ENCODE results near the gene C2orf68.

C2orf68 gene

GRCh38 chr2:85589181-85589580 is 22.7 kb downstream of the C2orf68 start:
- Histone ChIP-seq H3K27ac (ENCODE audit: low read length) (no peak overlapping the region), H3K9me3 (replicated peaks; ENCODE audit: insufficient read depth, low read length) (no peaks in the 10 kb centered on the region), H3K36me3 (replicated peaks; ENCODE audit: insufficient read depth, low read length) (no peaks in the 10 kb centered on the region), H3K4me3 (ENCODE audit: low read length) (no peak overlapping the region), H3F3A (ENCODE audit: insufficient read depth, low read length) (no peaks in the 10 kb centered on the region), H2AFZ (ENCODE audit: low read length) (no peak overlapping the region), H3K9ac (ENCODE audit: low read length) (no peak overlapping the region), H3K4me1 (ENCODE audit: low read length) (no peaks in the 10 kb centered on the region), H3K4me2 (ENCODE audit: low read depth, low read length) (no peak overlapping the region), H4K20me1 (ENCODE audit: insufficient read depth, low read length) (no peaks in the 10 kb centered on the region), H3K79me2 (ENCODE audit: low read length) (no peaks in the 10 kb centered on the region), H3K9me2 (replicated peaks; ENCODE audit: insufficient read depth, low read length) (no peaks in the 10 kb centered on the region), H3K27me3 (replicated peaks; ENCODE audit: insufficient read depth, low read length) (no peaks in the 10 kb centered on the region)
- DNase-seq, result no peak
- TF ChIP-seq EZH2 (optimal IDR thresholded peaks at IDR 0.05; ENCODE audit: low read depth, low read length), result no peak
- no peak for TF ChIP-seq EZH2phosphoT487 (IDR thresholded peaks at IDR 0.05; ENCODE audit: low read length)

DNA sequence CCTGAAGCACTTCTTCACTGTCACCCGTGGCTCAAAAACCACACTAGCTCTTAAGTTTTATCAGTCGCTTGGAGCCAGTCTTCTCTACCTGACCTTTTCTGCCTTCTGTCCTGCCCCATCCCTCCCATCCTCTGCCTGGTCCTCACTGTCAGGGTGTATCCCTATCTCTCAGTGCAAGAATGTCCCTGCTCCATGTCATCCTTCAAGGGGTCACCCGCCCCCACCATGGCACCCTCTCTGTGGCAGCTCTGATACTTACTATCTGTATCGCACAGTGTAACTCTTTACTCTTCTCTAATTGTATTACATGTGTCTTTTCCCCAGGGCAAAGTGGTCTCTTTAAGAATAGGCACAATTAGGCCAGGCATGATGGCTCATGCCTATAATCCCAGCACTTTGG is 23.2 kb downstream of the C2orf68 start:
- no peak overlapping the region for H3K27ac ChIP-seq (ENCODE audit: low read length)
- H2AFZ ChIP-seq (ENCODE audit: low read length), result no peak overlapping the region
- no peaks in the 10 kb centered on the region for H3K79me2 ChIP-seq (ENCODE audit: low read length)
- DNase-seq, result no peak
- H3K9me3 ChIP-seq (replicated peaks; ENCODE audit: insufficient read depth, low read length), result no peaks in the 10 kb centered on the region
- H3K27me3 ChIP-seq (replicated peaks; ENCODE audit: insufficient read depth, low read length), result no peaks in the 10 kb centered on the region
- no peak overlapping the region for H3K9ac ChIP-seq (ENCODE audit: low read length)
- no peak overlapping the region for H3K4me2 ChIP-seq (ENCODE audit: low read depth, low read length)
- H4K20me1 ChIP-seq (ENCODE audit: insufficient read depth, low read length), result no peaks in the 10 kb centered on the region
- no peaks in the 10 kb centered on the region for H3K36me3 ChIP-seq (replicated peaks; ENCODE audit: insufficient read depth, low read length)
- no peaks in the 10 kb centered on the region for H3K4me1 ChIP-seq (ENCODE audit: low read length)
- H3F3A ChIP-seq (ENCODE audit: insufficient read depth, low read length), result no peaks in the 10 kb centered on the region
- no peak for TF ChIP-seq EZH2phosphoT487 (IDR thresholded peaks at IDR 0.05; ENCODE audit: low read length)
- TF ChIP-seq CTCF (IDR thresholded peaks at IDR 0.05; ENCODE audit: low read length), result no peak
- TF ChIP-seq EZH2 (optimal IDR thresholded peaks at IDR 0.05; ENCODE audit: low read depth, low read length), result no peak
- H3K4me3 ChIP-seq (ENCODE audit: low read length), result no peak overlapping the region
- no peaks in the 10 kb centered on the region for H3K9me2 ChIP-seq (replicated peaks; ENCODE audit: insufficient read depth, low read length)

DNA sequence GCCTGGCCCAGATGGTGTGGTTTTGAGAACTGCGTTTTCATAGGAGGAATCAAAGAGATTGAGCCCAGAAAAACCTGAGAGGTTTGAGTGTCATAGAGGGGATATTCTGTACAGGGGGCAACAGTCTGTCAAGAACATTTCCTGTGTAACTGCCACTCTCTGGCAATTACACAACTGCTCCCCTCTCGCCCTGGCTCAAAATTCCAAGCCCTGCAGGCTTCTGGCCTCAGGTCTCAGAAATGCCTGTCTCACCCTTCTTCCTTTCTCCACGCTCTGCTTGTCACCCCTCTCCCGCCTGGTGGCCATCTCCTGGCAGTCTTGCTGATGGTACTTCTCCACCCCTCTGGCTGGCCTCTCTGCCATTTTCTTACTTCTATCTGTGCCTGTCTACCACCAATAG is 23.6 kb downstream of the C2orf68 start:
- Histone ChIP-seq H3K4me2 (ENCODE audit: low read depth, low read length) (no peak overlapping the region), H3K9ac (ENCODE audit: low read length) (no peak overlapping the region)
- TF ChIP-seq EZH2phosphoT487 (IDR thresholded peaks at IDR 0.05; ENCODE audit: low read length) (no peak), CTCF (IDR thresholded peaks at IDR 0.05; ENCODE audit: low read length) (no peak), EZH2 (optimal IDR thresholded peaks at IDR 0.05; ENCODE audit: low read depth, low read length) (no peak)

DNA sequence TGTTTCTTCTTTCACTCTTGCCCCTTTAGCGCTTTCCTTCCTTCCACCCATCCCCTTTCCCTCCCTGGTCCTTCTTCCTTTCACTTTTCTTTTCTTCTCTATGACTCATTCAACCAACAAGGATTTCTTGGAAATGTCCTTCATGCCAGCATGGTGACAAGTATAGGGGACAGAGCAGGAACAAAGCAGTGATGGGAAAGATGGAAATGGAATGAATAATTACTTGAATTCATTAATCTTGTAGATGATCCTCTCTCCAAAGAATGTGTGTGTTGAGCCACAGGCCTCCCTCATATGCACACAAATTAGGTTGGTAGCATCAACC is 26.1 kb downstream of the C2orf68 start:
- Histone ChIP-seq H3K27me3 (replicated peaks; ENCODE audit: insufficient read depth, low read length) (no peaks in the 10 kb centered on the region), H3K9me2 (replicated peaks; ENCODE audit: insufficient read depth, low read length) (no peaks in the 10 kb centered on the region), H3K4me3 (ENCODE audit: low read length) (no peak overlapping the region), H3F3A (ENCODE audit: insufficient read depth, low read length) (no peaks in the 10 kb centered on the region), H3K79me2 (ENCODE audit: low read length) (no peaks in the 10 kb centered on the region), H2AFZ (ENCODE audit: low read length) (no peak overlapping the region), H3K9ac (ENCODE audit: low read length) (no peak overlapping the region), H3K27ac (ENCODE audit: low read length) (no peak overlapping the region), H3K9me3 (replicated peaks; ENCODE audit: insufficient read depth, low read length) (no peaks in the 10 kb centered on the region), H3K4me1 (ENCODE audit: low read length) (no peaks in the 10 kb centered on the region), H4K20me1 (ENCODE audit: insufficient read depth, low read length) (no peaks in the 10 kb centered on the region), H3K36me3 (replicated peaks; ENCODE audit: insufficient read depth, low read length) (0 out of 2 replicates have a peak, but pooled peaks cover 5% of the 10 kb centered on the region), H3K4me2 (ENCODE audit: low read depth, low read length) (no peak overlapping the region)
- no peak for DNase-seq
- no peak for TF ChIP-seq EZH2 (optimal IDR thresholded peaks at IDR 0.05; ENCODE audit: low read depth, low read length)
- TF ChIP-seq EZH2phosphoT487 (IDR thresholded peaks at IDR 0.05; ENCODE audit: low read length), result no peak
- TF ChIP-seq CTCF (IDR thresholded peaks at IDR 0.05; ENCODE audit: low read length), result no peak

More for the DNA sequence above, 23.6 kb downstream of the C2orf68 start:
- DNase-seq, result no peak
- H3K79me2 ChIP-seq (ENCODE audit: low read length), result no peaks in the 10 kb centered on the region
- no peak overlapping the region for H3K27ac ChIP-seq (ENCODE audit: low read length)
- no peaks in the 10 kb centered on the region for H3K9me3 ChIP-seq (replicated peaks; ENCODE audit: insufficient read depth, low read length)
- no peaks in the 10 kb centered on the region for H3F3A ChIP-seq (ENCODE audit: insufficient read depth, low read length)
- H3K4me3 ChIP-seq (ENCODE audit: low read length), result no peak overlapping the region
- no peaks in the 10 kb centered on the region for H4K20me1 ChIP-seq (ENCODE audit: insufficient read depth, low read length)
- H3K27me3 ChIP-seq (replicated peaks; ENCODE audit: insufficient read depth, low read length), result no peaks in the 10 kb centered on the region
- no peaks in the 10 kb centered on the region for H3K4me1 ChIP-seq (ENCODE audit: low read length)
- no peaks in the 10 kb centered on the region for H3K36me3 ChIP-seq (replicated peaks; ENCODE audit: insufficient read depth, low read length)
- H2AFZ ChIP-seq (ENCODE audit: low read length), result no peak overlapping the region
- H3K9me2 ChIP-seq (replicated peaks; ENCODE audit: insufficient read depth, low read length), result no peaks in the 10 kb centered on the region

Measured in MM.1S (cell line).